Fibroblast of skin of right quadriceps (primary cell): ENCODE results near the gene GRHPR.
"Not testable (repeated sequence)": the region's sequence is repeated elsewhere in the genome, so short reads cannot be mapped to it uniquely, and the experiment has no call there.

Experiments used
- DNase-seq: peaks from one replicate; pipeline ENCODE4 v3.0.0-alpha.2; 2013

GRHPR gene

GRCh38 chr9:37422289-37423104 is at the start of gene GRHPR:
GRHPR (plus strand) TSS chr9:37422696; CDS start chr9:37422751, 55 bp downstream.
- peak; percentile 71 for DNase-seq

- no peak for DNase-seq
These were observed 49.7 kb upstream of the GRHPR start for GRCh38 chr9:37372839-37373238.

GRCh38 chr9:37373621-37374020 is 48.9 kb upstream of the GRHPR start:
- DNase-seq, result no peak

GRCh38 chr9:37374892-37375291 is 47.6 kb upstream of the GRHPR start:
- no peak for DNase-seq

GRCh38 chr9:37377688-37378612 is 44.5 kb upstream of the GRHPR start:
- DNase-seq, result no peak

- no peak for DNase-seq
These were observed 43.9 kb upstream of the GRHPR start for GRCh38 chr9:37378613-37379004.

- no peak for DNase-seq
These were observed 42.7 kb upstream of the GRHPR start for GRCh38 chr9:37379835-37380234.

GRCh38 chr9:37380570-37380969 is 41.9 kb upstream of the GRHPR start:
- no peak for DNase-seq

GRCh38 chr9:37381094-37381741 is 41.3 kb upstream of the GRHPR start:
- no peak for DNase-seq

- no peak for DNase-seq
These were observed 40.1 kb upstream of the GRHPR start for GRCh38 chr9:37382161-37382981.

- DNase-seq, result no peak
These were observed 39.5 kb upstream of the GRHPR start for GRCh38 chr9:37382982-37383357.

- DNase-seq, result no peak
These were observed 39.1 kb upstream of the GRHPR start for GRCh38 chr9:37383393-37383792.

- no peak for DNase-seq
These were observed 38.4 kb upstream of the GRHPR start for GRCh38 chr9:37383876-37384746.

- DNase-seq, result no peak
These were observed 37.2 kb upstream of the GRHPR start for GRCh38 chr9:37385286-37385685.

GRCh38 chr9:37386988-37387387 is 35.5 kb upstream of the GRHPR start:
- DNase-seq, result no peak

GRCh38 chr9:37390759-37391158 is 31.7 kb upstream of the GRHPR start:
- DNase-seq, result no peak

- DNase-seq, result no peak
These were observed 30.2 kb upstream of the GRHPR start for GRCh38 chr9:37392272-37392671.

GRCh38 chr9:37395229-37395628 is 27.3 kb upstream of the GRHPR start:
- DNase-seq, result no peak

- no peak for DNase-seq
These were observed 26.8 kb upstream of the GRHPR start for GRCh38 chr9:37395663-37396062.

GRCh38 chr9:37397948-37398347 is 24.5 kb upstream of the GRHPR start:
- DNase-seq, result not testable (repeated sequence)

- DNase-seq, result no peak
These were observed 24.0 kb upstream of the GRHPR start for GRCh38 chr9:37398464-37399025.
